HG03159 (cell line): Measurements from ENCODE around the gene SLCO3A1.
"Not testable (repeated sequence)": the region's sequence is repeated elsewhere in the genome, so short reads cannot be mapped to it uniquely, and the experiment has no call there.

Source experiments
- ATAC-seq: cut with Tn5 transposase; IDR thresholded peaks from one replicate; pipeline ENCODE4 v1.9.1; 2021; ENCODE audit warnings: mild to moderate bottlenecking, moderate library complexity; ENCODE audit not compliant: unreplicated experiment

The SLCO3A1 gene

DNA sequence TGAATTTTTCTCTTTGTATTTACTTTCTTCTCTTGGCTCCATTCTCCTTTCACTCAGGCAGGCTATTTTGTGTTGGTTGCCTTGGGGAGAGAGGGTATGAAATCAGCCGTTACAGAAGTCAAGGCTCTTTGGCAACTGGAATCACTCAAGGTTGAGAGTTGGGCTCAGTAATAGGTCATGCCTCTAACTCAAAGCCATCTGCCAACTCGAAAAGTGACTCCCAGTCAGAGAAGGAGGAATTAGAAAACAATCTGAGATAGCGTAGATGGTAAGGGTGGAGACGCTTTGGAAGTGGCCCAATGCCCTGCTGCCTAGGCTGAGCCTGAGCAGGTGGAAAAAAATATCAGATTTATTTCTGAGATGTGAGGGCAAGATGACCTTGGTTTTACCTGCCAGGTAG lies 334.5 kb downstream of the SLCO3A1 start:
- ATAC-seq, result no peak

GRCh38 chr15:92189166-92189565 lies 335.7 kb downstream of the SLCO3A1 start:
- ATAC-seq, result no peak

GRCh38 chr15:92195241-92195640 lies 341.7 kb downstream of the SLCO3A1 start:
- ATAC-seq, result no peak

DNA sequence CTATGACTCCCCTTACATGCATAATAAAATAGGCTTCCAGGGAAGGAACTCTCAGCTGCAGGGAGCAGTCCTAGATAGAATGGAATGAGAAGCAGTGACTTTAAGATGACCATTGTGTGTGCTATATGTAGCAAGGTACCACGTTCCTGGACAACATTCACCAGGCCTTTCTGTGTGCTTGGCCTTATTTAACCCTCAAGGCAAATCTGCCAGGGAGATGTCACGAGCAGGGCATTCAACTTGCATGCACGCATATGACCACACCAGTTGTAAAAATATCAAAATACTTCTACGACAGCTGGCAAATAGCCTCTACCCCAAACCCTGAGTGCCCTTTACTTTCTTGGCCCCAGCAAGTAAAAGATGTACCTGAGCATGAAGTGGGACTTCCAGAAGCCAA lies 342.8 kb downstream of the SLCO3A1 start:
- no peak for ATAC-seq

- ATAC-seq, result no peak
Observed at GRCh38 chr15:92197746-92198145, 344.2 kb downstream of the SLCO3A1 start.

GRCh38 chr15:92200891-92201290 lies 347.4 kb downstream of the SLCO3A1 start:
- no peak for ATAC-seq

DNA sequence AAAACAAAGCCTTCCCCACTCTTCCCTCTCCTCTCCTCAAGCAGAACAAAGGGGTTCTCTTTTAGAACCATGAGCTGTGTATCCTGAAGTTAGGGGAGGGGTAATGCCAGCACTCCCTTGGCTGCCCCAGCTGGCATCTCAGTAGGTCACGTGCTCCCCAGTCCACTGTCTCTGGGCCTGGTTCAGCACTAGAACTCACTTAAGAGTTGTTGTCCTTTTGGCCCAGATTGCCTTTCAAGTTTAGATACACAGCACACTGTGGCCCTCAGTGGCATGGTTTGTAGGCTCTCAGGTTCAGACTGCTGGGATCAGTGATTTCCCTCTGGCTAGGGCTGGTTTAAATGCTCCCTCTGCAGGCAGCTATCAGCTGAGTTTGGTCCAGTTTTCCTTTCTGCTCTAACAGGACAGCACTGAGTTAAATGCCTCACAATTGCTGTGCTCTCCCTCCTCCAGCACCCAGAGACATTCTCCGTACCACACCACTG lies 351.8 kb downstream of the SLCO3A1 start:
- no peak for ATAC-seq

GRCh38 chr15:92207601-92208000 lies 354.1 kb downstream of the SLCO3A1 start:
- not testable (repeated sequence) for ATAC-seq
